Liver (tissue), 9 donors: ENCODE data around the gene NUP50. TPM values are rescaled to one million over a fixed set of nuclear protein-coding genes. Genes with fewer than 3 reads are reported as not detected.

ENCODE experiments used
- DNase-seq: peaks from one replicate; pipeline ENCODE4 v3.0.0-alpha.2; 2017; ENCODE audit warnings: low spot score
- H3K27ac ChIP-seq, 2 donors: one replicate each; pipeline ENCODE4 v1.7.0; 2013; ENCODE audit warnings: inconsistent platforms in 2 of 2, low read length in 2 of 2, control low read depth in 1 of 2, low read depth in 1 of 2, mild to moderate bottlenecking in 1 of 2
- H3K27me3 ChIP-seq, 4 donors: one replicate each; pipeline versions ENCODE4 v1.6.1 to v1.7.0; 2013; ENCODE audit warnings: low read length in 3 of 4, inconsistent platforms in 1 of 4, mild to moderate bottlenecking in 1 of 4, moderate library complexity in 1 of 4; ENCODE audit not compliant: control insufficient read depth in 4 of 4, insufficient read depth in 4 of 4
- H3K36me3 ChIP-seq, 4 donors: one replicate each; pipeline versions ENCODE4 v1.6.1 to v1.7.0; 2013; ENCODE audit warnings: low read length in 3 of 4, mild to moderate bottlenecking in 3 of 4, low read depth in 1 of 4, moderate library complexity in 1 of 4; ENCODE audit not compliant: control insufficient read depth in 4 of 4, insufficient read depth in 3 of 4
- H3K4me1 ChIP-seq, 4 donors: one replicate each; pipeline versions ENCODE4 v1.6.1 to v1.7.0; 2013; ENCODE audit warnings: low read length in 3 of 4, mild to moderate bottlenecking in 3 of 4, moderate library complexity in 1 of 4; ENCODE audit not compliant: control insufficient read depth in 4 of 4, insufficient read depth in 4 of 4
- H3K4me3 ChIP-seq, 3 donors: one replicate each; pipeline versions ENCODE4 v1.6.1 to v1.7.0; 2013; ENCODE audit warnings: low read length in 3 of 3, control low read depth in 1 of 3, low read depth in 1 of 3, mild to moderate bottlenecking in 1 of 3
- H3K9ac ChIP-seq, 2 donors: one replicate each; pipeline ENCODE4 v1.7.0; 2013; ENCODE audit warnings: low read length in 2 of 2, mild to moderate bottlenecking in 2 of 2, moderate library complexity in 2 of 2, control low read depth in 1 of 2, low read depth in 1 of 2
- H3K9me3 ChIP-seq, 4 donors: one replicate each; pipeline versions ENCODE4 v1.6.1 to v1.7.0; 2013; ENCODE audit warnings: low read length in 3 of 4; ENCODE audit not compliant: control insufficient read depth in 4 of 4
- CTCF ChIP-seq: fragments of 150-350 bp; IDR thresholded peaks from 2 replicates; pipeline ENCODE4 v1.5.1; 2017; ENCODE audit warnings: improper control_type of control experiment, low read depth, low read length; ENCODE audit not compliant: missing input control
- EGR1 ChIP-seq, 2 donors: IDR thresholded peaks; 2 replicates each; pipeline ENCODE4 v1.6.1; 2016 to 2018; ENCODE audit warnings: antibody characterized with exemption in 2 of 2, low read depth in 2 of 2
- GABPA ChIP-seq, 2 donors: IDR thresholded peaks in 1 of 2; conservative IDR thresholded peaks in 1 of 2; 2 replicates each; pipeline ENCODE4 v1.6.1; 2016; ENCODE audit warnings: antibody characterized with exemption in 2 of 2, mild to moderate bottlenecking in 1 of 2, moderate library complexity in 1 of 2
- HNF4G ChIP-seq: IDR thresholded peaks from 2 replicates; pipeline ENCODE4 v1.6.1; 2016; ENCODE audit warnings: antibody characterized with exemption
- JUND ChIP-seq, 2 donors: IDR thresholded peaks; 2 replicates each; pipeline ENCODE4 v1.6.1; 2016; ENCODE audit warnings: antibody characterized with exemption in 2 of 2
- NR2F2 ChIP-seq: IDR thresholded peaks from 2 replicates; pipeline ENCODE4 v1.6.1; 2016; ENCODE audit warnings: antibody characterized with exemption
- RAD21 ChIP-seq, 2 donors: IDR thresholded peaks; 2 replicates each; pipeline ENCODE4 v1.6.1; 2016; ENCODE audit warnings: antibody characterized with exemption in 2 of 2, mild to moderate bottlenecking in 2 of 2
- REST ChIP-seq: IDR thresholded peaks from 2 replicates; pipeline ENCODE4 v1.6.1; 2016; ENCODE audit warnings: antibody characterized with exemption, mild to moderate bottlenecking
- RXRA ChIP-seq, 2 donors: IDR thresholded peaks; 2 replicates each; pipeline ENCODE4 v1.6.1; 2017 to 2018; ENCODE audit warnings: antibody characterized with exemption in 2 of 2, mild to moderate bottlenecking in 1 of 2
- SP1 ChIP-seq: IDR thresholded peaks from 2 replicates; pipeline ENCODE4 v1.6.1; 2018; ENCODE audit warnings: antibody characterized with exemption, mild to moderate bottlenecking
- TAF1 ChIP-seq: conservative IDR thresholded peaks from 2 replicates; pipeline ENCODE4 v1.6.1; 2016; ENCODE audit warnings: antibody characterized with exemption, mild to moderate bottlenecking
- YY1 ChIP-seq: IDR thresholded peaks from 2 replicates; pipeline ENCODE4 v1.6.1; 2016; ENCODE audit warnings: antibody characterized with exemption, mild to moderate bottlenecking
- WGBS: extraction: QIAGEN DNeasy Blood & Tissue Kit; methylation state at CpG from one replicate; pipeline ENCODE4 v1.1.7; 2013; 5-methylcytosine and 5-hydroxymethylcytosine counted together
- polyA plus RNA-seq, 2 donors: library from polyadenylated mRNA; stranded (reverse) in 1 of 2; unstranded in 1 of 2; fragments of 200-250 nt in 1 of 2; fragments of >200 nt in 1 of 2; fragmentation: Nextera tagmentation in 1 of 2; extraction: Ambion mirVana in 1 of 2; gene quantifications; one replicate each; pipeline versions ENCODE4 v1.2.1 to v1.2.3, GENCODE V29; 2013 to 2015
- total RNA-seq, 2 donors: library from RNA; depleted of rRNA; stranded (reverse); fragments of >200 nt; gene quantifications; one replicate each; pipeline ENCODE4 v1.2.3, GENCODE V29; 2014
- TF ChIP-seq, protein P1 (sequence below): IDR thresholded peaks from 2 replicates; pipeline ENCODE4 v1.6.1; 2016; ENCODE audit warnings: antibody characterized with exemption
- TF ChIP-seq, protein P2 (sequence below): IDR thresholded peaks from 2 replicates; pipeline ENCODE4 v1.6.1; 2016; ENCODE audit warnings: antibody characterized with exemption
- donor health status: healthy.
- donor health status: healthy.
- donor health status: healthy.
- donor health status: healthy.
- donor health status: healthy.

NUP50 gene
- total and polyA plus RNA-seq, 4 donors, result 8.7 to 48.2 (median 24.8) TPM

GRCh38 chr22:45217806-45218205 is 54.1 kb downstream of the NUP50 start:
- Histone ChIP-seq H3K4me3 (no peak overlapping the region), H3K27me3 (no peaks in the 10 kb centered on the region), H3K36me3 (no peaks in the 10 kb centered on the region), H3K9ac (no peak overlapping the region), H3K9me3 (no peaks in the 10 kb centered on the region), H3K27ac (no peak overlapping the region), H3K4me1 (peaks cover 0 to 2% (median 0%) of the 10 kb centered on the region in 4 donors)
- DNase-seq, result no peak
- TF ChIP-seq EGR1 (IDR thresholded peaks at IDR 0.05; ENCODE audit: low read depth in 2 of 2), result no peak
- TF ChIP-seq, protein P1, sequence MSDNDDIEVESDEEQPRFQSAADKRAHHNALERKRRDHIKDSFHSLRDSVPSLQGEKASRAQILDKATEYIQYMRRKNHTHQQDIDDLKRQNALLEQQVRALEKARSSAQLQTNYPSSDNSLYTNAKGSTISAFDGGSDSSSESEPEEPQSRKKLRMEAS, result no peak
- 97% methylated on average over 14 of the region's 14 CpGs for WGBS

GRCh38 chr22:45218976-45219375 is 55.3 kb downstream of the NUP50 start:
- Histone ChIP-seq H3K36me3 (no peaks in the 10 kb centered on the region), H3K4me1 (peaks cover 0 to 4% (median 0%) of the 10 kb centered on the region in 4 donors), H3K27ac (no peak overlapping the region), H3K4me3 (no peak overlapping the region), H3K9ac (no peak overlapping the region), H3K9me3 (no peaks in the 10 kb centered on the region), H3K27me3 (no peaks in the 10 kb centered on the region)
- TF ChIP-seq, protein P1, result no peak
- TF ChIP-seq JUND (IDR thresholded peaks at IDR 0.05) (no peak), RAD21 (IDR thresholded peaks at IDR 0.05) (no peak), RXRA (IDR thresholded peaks at IDR 0.05) (no peak), SP1 (no peak), TAF1 (no peak), GABPA (IDR thresholded peaks at IDR 0.05 in 1 of 2, conservative IDR thresholded peaks at IDR 0.05 in 1 of 2) (no peak), NR2F2 (no peak), HNF4G (no peak), CTCF (no peak), EGR1 (IDR thresholded peaks at IDR 0.05; ENCODE audit: low read depth in 2 of 2) (no peak), YY1 (no peak), REST (no peak)
- TF ChIP-seq, protein P2, sequence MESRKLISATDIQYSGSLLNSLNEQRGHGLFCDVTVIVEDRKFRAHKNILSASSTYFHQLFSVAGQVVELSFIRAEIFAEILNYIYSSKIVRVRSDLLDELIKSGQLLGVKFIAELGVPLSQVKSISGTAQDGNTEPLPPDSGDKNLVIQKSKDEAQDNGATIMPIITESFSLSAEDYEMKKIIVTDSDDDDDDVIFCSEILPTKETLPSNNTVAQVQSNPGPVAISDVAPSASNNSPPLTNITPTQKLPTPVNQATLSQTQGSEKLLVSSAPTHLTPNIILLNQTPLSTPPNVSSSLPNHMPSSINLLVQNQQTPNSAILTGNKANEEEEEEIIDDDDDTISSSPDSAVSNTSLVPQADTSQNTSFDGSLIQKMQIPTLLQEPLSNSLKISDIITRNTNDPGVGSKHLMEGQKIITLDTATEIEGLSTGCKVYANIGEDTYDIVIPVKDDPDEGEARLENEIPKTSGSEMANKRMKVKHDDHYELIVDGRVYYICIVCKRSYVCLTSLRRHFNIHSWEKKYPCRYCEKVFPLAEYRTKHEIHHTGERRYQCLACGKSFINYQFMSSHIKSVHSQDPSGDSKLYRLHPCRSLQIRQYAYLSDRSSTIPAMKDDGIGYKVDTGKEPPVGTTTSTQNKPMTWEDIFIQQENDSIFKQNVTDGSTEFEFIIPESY, result no peak
- no peak for DNase-seq
- 88% methylated on average over 9 of the region's 9 CpGs for WGBS
